ENCODE results near the gene AFF3.

Gene AFF3

GRCh38 chr2:99608861-99609260, 533.5 kb downstream of the AFF3 start:
- DNase-seq (ENCODE audit: low read depth in 3 of 3) = no peak

GRCh38 chr2:99607861-99608491, 534.4 kb downstream of the AFF3 start:
- DNase-seq (ENCODE audit: low read depth in 3 of 3) = no peak

- no peak for DNase-seq (ENCODE audit: low read depth in 3 of 3)
Measured at GRCh38 chr2:99607454-99607853, 534.9 kb downstream of the AFF3 start.

- no peak for DNase-seq (ENCODE audit: low read depth in 3 of 3)
Measured at GRCh38 chr2:99605036-99605435, 537.4 kb downstream of the AFF3 start.

GRCh38 chr2:99602476-99602875, 539.9 kb downstream of the AFF3 start:
- DNase-seq (ENCODE audit: low read depth in 3 of 3) = no peak

- no peak for DNase-seq (ENCODE audit: low read depth in 3 of 3)
Measured at GRCh38 chr2:99600981-99601651, 541.3 kb downstream of the AFF3 start.

- DNase-seq (ENCODE audit: low read depth in 3 of 3) = no peak
Measured at GRCh38 chr2:99598441-99598840, 543.9 kb downstream of the AFF3 start.

- no peak for DNase-seq (ENCODE audit: low read depth in 3 of 3)
Measured at GRCh38 chr2:99597616-99598015, 544.8 kb downstream of the AFF3 start.

- no peak for DNase-seq (ENCODE audit: low read depth in 3 of 3)
Measured at GRCh38 chr2:99595373-99595772, 547.0 kb downstream of the AFF3 start.

GRCh38 chr2:99593692-99594427, 548.5 kb downstream of the AFF3 start:
- DNase-seq (ENCODE audit: low read depth in 3 of 3) = no peak

GRCh38 chr2:99576775-99577174, 565.6 kb downstream of the AFF3 start:
- DNase-seq (ENCODE audit: low read depth in 3 of 3) = no peak

- no peak for DNase-seq (ENCODE audit: low read depth in 3 of 3)
Measured at GRCh38 chr2:99573634-99574251, 568.6 kb downstream of the AFF3 start.

GRCh38 chr2:99572373-99573164, 569.8 kb downstream of the AFF3 start:
- no peak for DNase-seq (ENCODE audit: low read depth in 3 of 3)

- no peak for DNase-seq (ENCODE audit: low read depth in 3 of 3)
Measured at GRCh38 chr2:99571954-99572353, 570.4 kb downstream of the AFF3 start.

- DNase-seq (ENCODE audit: low read depth in 3 of 3) = no peak
Measured at GRCh38 chr2:99571533-99571932, 570.9 kb downstream of the AFF3 start.

- DNase-seq (ENCODE audit: low read depth in 3 of 3) = no peak
Measured at GRCh38 chr2:99571021-99571420, 571.4 kb downstream of the AFF3 start.

- no peak for DNase-seq (ENCODE audit: low read depth in 3 of 3)
Measured at GRCh38 chr2:99569386-99569785, 573.0 kb downstream of the AFF3 start.

- no peak for DNase-seq (ENCODE audit: low read depth in 3 of 3)
Measured at GRCh38 chr2:99565227-99565626, 577.2 kb downstream of the AFF3 start.

GRCh38 chr2:99562516-99562915, 579.9 kb downstream of the AFF3 start:
- DNase-seq (ENCODE audit: low read depth in 3 of 3) = no peak

GRCh38 chr2:99561804-99562203, 580.6 kb downstream of the AFF3 start:
- no peak for DNase-seq (ENCODE audit: low read depth in 3 of 3)

GRCh38 chr2:99559075-99559662, 583.2 kb downstream of the AFF3 start:
- peak; percentile 74 to 87 (median 83) for DNase-seq (ENCODE audit: low read depth in 3 of 3)

Measured in stimulated activated CD4-positive, alpha-beta T cell treated with anti-CD3 and anti-CD28 coated beads, TNF-alpha, amount 100 ng/mL, for 24 hours (primary cell).